ENCODE results near the gene MYO6.
"Not testable (repeated sequence)": the region's sequence is repeated elsewhere in the genome, so short reads cannot be mapped to it uniquely, and the experiment has no call there.

- not testable (repeated sequence) for TF ChIP-seq CTCF (conservative IDR thresholded peaks at IDR 0.05; ENCODE audit: low read length); EZH2phosphoT487 (IDR thresholded peaks at IDR 0.05; ENCODE audit: borderline replicate concordance)
These were observed 156.1 kb downstream of the MYO6 start for GRCh38 chr6:75905129-75905528.

Data from Loucy (cell line).